CD4-positive, alpha-beta T cell treated with Interferon alpha-2 for 1 hour (primary cell): ENCODE measurements around the gene AKIRIN2.
A peak's percentile ranks its signal among the peaks of the same experiment; 100 is the strongest.
"Not testable (repeated sequence)": the region's sequence is repeated elsewhere in the genome, so short reads cannot be mapped to it uniquely, and the experiment has no call there.

Experiments used
- DNase-seq, 2 donors: peaks; one replicate each; pipeline ENCODE4 v3.0.0-alpha.2; 2020 to 2022

Gene AKIRIN2

DNA sequence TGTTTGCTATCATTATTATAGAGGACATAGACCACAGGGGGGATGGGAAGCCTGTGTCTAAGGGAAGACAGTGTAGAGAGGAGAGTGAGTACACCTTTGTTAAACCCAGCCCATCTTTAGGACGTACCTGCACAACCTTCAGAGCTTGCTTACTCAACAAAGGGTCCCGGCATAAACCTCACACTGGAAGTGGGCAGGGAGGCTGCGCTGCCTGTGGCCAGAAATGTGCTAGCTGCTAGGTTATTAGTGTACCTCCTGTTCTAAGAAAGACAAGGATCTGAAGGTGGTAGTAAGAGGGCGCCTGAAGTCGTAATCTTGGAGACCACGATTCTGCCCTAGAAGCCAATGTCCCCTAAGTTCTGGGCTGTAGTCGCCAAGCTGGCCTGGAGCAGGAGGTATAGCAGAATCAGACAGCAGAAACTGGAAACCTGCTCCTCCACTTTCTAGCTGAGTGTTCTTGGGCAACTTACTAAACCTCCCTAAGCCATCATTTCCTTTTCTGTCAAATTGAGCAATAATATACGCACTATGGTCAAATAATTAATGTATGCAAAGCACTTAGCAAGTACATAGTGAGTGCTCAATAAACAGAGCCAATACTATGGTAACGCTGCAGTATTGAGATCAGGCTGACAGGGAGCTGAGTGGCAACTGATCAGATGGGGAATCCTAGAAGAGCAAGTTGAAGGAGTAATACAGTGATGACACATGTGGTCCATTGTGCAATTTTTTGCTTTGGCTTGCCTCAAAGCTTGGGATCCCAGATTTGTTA is 16.8 kb upstream of the AKIRIN2 start:
- peak; percentile 39 to 58 for DNase-seq

DNA sequence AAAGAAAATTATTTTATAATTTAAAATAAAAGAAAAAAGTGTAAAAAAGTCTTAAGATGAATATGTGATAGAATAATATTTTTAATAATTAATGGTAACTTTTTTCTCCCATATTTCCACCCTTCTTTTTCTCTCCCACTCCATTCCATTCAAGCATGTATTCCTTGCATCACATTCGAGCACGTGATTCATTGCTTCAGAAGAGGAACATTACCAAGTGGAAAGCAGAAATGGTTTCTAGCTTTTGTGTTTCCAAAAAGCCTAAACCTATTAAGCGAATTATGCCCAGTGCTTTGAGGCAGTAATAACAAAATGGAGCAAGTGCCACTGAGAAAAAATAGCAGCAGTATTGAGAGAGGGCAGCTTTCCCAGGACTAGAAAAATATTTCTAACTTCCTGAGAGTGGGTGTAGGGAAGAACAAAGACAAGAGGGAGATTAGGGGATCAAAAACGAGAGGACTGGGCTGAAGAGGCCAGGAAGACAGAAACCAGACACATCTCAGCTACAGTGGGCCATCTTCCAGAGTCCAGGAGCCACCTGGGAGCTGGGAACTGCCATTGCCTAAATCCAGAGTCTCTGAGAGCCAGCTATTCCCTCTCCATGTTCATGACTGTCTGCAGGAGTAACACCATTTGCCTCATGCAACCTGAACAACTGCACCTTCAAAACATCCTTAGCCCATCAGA is 15.0 kb upstream of the AKIRIN2 start:
- no peak for DNase-seq

DNA sequence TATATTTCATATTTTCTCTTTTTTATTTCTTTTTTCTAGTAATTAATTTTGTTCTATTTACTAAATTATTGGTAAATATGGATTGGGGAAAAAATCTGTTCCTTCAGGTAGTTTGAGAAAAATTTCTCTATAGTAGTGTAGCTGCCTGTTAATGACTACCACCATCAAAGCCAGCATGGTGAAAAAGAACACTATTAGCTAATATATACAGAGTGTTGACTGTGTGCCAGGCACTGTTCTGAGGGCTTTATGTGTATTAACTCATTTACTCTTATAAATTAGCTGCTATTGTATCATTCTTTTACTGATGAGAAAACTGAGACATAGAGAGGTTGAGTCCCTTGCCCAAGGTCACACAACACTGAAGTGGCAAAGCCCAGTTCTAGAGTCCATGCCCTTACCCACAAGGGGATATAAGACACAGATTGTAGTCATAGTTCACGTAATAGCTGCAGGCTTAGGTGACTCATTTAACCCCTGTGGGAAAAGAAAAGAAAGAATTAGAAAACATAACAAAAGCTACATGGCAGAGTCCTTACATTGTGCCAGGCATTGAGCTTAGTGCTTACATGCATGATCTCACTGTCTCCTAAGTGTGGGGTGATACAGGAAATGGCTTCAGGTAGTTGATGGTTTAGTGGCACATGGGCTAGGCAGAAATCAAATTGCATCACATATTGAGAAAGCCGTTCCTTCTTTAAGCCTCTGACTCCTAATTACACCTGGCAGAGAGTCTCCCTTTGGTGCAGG is 12.2 kb upstream of the AKIRIN2 start:
- no peak for DNase-seq

DNA sequence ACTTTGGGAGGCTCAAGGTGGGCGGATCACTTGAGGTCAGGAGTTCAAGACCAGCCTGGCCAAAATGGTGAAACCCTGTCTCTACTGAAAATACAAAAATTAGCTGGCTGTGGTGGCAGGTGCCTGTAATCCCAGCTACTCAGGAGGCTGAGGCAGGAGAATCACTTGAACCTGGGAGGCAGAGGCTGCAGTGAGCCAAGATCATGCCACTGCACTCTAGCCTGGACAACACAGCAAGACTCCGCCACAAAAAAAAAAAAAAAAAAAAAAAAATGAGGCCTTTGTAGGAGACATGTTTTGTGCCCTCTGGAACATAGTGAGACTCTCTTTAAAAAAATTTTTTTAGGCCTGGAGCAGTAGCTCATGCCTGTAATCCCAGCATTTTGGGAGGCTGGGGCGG is 10.7 kb upstream of the AKIRIN2 start:
- not testable (repeated sequence) for DNase-seq

DNA sequence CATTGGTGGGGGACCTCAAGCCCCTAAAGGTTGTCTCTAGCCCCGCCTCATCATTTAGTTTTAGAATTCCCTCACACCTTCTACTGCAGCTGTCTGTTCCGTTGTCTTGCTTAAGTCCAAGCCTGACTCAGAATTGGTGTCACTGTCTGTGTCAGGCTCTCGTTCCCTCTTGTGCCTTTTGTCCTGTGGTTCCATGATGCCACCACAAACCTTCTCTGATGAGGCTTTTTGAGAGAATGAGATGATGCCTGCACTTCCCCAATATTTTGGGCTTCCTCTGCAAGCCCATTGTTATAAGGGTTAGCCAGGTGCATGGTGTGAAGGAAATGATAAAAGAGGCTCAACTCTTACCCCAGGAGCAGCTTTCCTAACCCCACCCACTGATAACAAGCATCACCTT is 8.1 kb upstream of the AKIRIN2 start:
- no peak for DNase-seq

DNA sequence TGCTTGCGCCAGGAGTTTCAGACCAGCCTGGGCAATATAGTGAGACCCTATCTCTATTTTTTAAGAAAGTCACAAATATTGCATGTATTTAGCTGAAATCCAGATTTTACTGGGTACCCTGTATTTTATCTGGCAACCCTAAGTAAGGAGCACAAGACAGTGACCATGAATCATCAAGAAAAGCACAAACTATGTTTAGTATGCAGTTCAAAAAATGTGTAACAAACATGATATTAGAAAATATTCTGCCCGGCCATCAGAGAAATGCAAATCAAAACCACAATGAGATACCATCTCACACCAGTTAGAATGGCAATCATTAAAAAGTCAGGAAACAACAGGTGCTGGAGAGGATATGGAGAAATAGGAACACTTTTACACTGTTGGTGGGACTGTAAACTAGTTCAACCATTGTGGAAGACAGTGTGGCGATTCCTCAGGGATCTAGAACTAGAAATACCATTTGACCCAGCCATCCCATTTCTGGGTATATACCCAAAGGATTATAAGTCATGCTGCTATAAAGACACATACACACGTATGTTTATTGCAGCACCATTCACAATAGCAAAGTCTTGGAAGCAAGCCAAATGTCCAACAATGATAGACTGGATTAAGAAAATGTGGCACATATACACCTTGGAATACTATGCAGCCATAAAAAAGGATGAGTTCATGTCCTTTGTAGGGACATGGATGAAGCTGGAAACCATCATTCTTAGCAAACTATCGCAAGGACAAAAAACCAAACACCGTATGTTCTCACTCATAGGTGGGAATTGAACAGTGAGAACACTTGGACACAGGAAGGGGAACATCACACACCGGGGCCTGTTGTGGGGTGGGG is 6.8 kb upstream of the AKIRIN2 start:
- DNase-seq = not testable (repeated sequence)

DNA sequence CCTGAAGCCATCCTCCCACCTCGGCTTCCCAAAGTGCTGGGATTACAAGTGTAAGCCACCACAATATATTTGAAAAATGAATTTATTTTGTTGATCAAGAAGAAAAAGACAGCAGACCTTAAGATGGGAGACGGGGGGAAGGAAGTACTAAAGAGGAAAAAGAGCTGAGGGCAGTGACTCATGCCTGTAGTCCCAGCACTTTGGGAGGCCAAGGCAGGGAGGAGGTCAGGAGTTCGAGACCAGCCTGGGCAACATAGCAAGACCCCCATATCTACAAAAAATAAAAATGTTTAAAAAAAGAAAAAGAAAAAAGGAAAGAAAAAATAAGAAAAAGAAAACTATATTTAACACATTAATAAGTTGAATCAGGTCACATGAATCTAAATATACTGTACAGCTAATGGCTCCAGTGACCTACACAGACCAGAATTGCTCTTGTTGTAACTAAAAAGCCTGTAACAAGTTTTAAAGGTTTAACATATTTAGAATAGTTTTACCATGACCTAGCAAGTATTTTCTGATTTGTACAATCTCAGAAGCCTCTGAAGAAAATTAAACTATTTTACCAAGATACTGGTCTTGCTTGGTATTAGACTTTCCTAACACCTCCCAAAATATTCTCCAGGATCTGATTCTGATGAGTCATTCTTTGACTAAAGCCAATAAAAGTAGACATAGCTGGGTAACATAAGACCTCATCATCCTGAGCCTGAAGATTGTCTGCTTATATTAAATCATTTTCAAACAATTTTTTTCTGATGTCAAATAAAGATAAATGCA is 4.3 kb upstream of the AKIRIN2 start:
- DNase-seq = no peak

DNA sequence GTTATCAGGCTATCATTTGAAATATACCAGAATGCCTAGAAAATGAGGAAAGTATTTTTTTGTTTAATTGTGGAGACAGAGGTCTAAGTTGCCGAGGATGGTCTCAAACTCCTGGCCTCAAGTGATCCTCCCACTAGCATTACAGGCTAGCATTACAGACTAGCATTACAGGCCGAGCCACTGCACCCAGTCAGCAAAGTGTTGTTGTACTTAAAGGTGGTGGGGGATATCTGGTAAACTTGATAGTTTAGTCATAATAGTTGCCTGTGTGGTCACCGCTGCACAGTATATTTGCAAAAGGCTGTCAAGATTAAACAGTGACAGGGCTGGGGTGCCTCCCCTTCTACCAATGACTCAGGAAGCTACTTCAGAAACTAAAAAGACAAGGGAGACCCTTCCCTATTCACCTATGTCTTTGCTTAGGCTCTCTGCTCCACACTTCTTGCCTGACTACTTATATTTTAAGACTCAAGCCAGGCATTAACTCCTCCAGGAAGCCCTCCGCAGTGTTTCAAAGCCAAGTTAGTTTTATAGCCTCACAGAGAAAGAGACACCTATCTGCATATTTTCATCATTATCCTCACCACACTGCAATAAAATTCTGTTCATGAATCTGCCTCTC is 3.1 kb upstream of the AKIRIN2 start:
- DNase-seq = no peak

DNA sequence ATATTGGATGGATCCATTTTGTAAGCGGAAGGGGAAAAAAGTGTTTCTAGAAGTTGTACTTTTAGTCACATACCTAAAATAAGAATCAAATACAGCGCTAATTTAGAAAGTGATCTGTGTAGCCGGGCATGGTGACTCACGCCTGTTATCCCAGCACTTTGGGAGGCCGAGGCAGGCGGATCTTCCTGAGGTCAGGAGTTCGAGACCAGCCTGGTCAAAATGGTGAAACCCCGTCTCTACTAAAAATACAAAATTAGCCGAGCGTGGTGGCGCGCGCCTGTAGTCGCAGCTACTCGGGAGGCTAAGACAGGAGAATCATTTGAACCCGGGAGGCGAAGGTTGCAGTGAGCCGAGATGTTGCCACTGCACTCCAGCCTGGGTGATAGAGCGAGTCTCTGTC is 1.0 kb upstream of the AKIRIN2 start:
- DNase-seq = not testable (repeated sequence)

DNA sequence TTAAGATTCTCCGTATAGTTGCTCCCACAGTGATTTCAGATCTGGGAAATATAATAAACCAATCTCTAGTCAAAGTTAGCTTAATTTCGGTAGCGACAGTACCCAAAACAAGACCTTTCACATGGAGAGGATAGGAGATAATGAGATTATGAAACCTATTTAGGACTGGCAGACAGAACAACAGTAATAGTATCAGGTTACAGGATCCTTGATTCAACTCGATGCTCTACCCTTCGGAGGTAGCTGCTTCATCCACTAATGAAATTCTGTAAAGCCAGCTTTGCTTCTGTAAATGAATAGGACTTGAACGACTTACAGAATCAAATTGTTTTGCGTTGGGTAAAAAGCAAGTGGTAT is 534 bp upstream of the AKIRIN2 start:
- no peak for DNase-seq

DNA sequence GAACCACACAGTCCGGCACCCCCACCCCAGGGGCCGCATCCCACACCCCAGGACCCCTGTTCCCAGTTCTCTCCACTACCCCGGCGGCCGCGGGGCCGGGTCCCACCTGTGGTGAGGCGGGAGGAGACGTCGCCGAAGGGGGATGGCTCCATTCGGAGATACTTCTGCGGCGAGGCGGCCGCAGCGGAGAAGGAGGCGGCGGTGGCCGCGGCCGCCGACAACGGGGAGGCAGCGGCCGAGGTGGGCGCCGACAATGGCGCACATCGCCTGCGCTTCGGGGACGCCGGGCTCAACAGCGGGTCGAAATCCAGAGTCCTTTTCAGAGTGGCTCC is 723 bp downstream of the AKIRIN2 start:
- no peak for DNase-seq

DNA sequence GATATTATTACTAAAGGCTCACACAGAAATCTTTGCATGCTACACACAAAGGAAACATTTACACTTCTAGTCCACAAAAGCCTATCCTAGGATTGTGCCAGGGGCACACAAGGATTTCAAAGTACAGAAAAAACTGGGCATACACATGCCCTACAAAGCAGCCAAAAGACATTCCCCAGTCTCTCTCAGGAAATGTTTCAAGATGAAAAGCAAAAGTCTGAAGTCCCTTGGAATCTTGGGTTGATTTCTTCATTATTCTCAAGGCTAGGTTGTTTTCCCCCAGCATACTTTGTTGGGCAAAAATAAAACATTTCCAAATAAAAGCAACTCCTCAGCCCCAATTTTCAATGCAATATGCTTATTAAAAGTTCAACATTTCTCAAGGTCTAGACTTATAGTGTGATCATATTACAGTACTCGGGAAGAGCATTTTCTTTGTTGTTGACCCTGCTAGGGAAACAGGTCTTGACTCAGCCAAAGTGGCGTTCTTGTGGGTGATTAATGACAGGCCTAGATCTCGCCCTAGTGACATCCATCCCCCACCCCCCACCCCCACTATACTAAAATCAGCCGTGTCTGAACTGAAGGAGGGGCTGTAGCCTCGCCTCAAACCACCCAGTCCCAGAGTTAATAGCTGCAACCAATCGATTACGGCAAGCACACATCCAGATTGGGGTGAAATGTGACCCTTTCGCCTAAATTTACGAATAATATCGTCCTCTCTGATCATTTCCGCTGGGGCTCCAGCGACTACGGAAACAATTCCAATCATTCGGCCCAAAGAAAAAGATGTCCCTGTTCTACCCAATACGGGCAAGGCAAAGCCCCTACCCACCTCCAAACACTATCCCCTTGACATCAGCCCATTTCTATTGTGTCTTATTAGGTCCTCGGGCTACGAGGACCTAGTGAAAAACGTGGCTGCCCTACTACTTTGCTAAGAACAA is 1.4 kb downstream of the AKIRIN2 start:
- peak; percentile 41 to 60 for DNase-seq

DNA sequence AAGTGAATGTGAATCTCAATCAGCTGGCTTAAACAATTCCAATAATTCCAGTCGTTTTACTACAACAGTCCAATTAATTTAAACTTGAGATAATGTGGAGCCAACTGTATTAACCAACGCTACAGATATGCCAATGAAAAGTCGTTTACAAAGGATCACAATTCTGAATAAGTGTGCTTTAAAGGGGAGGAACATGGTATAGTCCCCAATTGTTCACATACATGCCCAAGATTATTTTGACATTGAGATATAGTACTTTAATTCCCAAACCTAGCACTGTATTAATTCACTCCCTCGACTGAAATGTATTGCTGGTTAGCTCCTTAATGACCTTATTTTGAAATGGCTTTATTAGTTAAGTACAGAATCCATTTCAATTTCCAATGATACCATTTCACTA is 2.5 kb downstream of the AKIRIN2 start:
- no peak for DNase-seq

DNA sequence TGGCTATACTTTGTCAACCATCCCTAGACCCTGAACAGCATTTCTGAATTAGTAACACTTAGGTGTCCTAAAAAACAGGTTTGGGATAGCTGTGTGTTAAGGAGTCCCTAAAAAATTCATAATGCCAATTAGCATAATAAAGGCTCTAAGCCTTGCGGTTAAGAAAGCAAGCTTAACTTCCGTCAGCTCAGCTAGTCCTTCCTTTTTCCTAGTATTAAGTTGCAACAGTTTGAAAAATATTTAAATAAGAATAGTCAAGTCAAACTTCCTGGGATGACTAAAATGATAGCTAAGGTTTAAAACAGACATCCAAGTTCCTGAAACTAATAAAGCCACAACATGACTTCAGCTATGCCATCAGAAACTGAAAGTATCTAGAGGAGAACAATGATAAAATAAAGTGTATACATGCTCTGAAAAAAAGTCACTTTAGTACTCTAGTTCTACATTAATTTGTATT is 3.5 kb downstream of the AKIRIN2 start:
- peak in 1 of 2 donors; percentile 42 for DNase-seq

DNA sequence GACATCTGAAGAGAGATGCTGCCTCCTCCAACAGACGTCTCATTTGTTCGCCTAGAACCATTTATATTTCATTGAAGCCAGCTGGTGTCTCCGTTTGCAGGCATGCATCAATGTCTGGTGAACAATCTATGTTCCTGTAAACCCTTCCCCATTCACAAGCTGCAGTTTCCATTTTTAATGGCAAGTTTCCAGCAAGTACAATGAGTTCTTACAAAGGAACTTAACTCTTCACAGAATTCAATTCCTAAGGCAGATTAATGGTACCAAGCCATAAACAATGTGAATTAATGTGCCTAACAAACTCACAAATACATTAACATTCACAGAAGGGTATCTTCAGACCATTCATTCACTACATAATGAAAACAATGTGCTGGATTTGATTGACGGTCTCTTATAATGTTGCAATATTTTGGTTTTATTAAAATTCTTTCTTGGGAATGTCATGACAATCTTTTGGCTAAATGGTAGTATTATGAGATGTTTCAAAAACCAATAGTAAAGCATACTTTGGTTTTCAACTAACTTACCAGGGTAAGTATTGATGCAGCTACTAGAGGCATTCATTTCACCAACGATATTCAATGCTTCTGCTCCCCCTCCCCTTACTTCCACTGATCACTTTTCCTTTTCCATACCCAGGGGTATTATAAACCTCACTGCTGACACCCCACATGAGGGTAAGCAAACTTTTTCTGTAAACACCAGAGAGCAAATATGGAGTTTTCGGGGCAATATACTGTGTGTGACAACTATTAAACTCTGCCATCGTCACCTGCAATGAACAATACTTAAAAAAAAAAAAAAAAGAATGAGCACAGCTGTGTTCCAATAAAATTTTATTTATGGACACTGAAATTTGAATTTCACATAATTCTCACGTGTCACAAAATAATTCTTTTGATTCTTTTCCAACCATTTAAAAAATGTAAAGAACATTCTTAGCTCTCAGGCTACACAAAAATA is 4.2 kb downstream of the AKIRIN2 start:
- no peak for DNase-seq

DNA sequence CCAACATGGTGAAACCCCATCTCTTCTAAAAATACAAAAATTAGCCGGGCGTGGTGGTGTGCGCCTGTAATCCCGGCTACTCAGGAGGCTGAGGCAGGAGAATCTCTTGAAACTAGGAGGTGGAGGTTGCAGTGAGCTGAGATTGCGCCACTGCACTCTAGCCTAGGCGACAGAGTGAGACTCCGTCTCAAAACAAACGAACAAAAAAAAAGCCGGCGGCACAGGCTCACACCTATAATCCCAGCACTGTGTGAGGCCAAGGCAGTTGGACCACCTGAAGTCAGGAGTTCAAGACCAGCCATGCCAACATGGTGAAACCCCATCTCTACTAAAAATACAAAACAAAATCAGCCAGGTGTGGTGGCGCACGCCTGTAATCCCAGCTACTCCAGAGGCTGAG is 5.2 kb downstream of the AKIRIN2 start:
- not testable (repeated sequence) for DNase-seq

DNA sequence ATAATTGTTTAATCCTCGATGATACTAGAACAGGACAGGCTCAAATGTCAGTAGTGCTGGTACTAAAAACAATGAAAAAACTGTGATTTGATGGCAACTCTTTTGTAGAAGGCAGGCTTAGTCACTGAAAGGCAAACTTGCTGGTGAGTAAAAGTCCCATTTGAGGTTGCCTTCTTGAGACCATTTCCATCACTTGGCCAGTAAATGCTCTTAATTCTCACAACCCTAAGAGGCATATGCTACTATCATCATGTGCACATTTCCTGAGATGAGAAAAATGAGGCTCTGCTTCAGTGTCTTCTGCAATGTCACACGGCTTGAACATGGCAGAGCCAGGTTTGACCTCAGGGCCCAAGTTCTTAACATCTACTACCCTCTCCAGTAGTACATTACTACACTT is 9.9 kb downstream of the AKIRIN2 start:
- no peak for DNase-seq

DNA sequence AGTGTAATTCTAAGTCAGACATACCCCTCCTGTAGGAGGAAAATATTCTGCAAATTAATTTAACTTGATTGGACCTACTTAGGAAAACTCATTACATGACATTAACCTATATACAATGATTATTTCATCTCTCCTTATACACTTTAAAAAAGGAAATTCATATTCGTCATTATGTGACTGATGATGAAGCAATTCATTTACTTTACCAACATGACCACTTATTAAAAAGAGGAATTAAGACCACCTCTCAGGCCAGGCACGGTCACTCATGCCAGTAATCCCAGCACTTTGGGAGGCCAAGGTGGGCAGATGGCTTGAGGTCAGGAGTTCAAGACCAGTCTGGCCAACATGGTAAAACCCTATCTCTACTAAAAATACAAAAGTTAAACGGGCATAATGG is 11.6 kb downstream of the AKIRIN2 start:
- no peak for DNase-seq

DNA sequence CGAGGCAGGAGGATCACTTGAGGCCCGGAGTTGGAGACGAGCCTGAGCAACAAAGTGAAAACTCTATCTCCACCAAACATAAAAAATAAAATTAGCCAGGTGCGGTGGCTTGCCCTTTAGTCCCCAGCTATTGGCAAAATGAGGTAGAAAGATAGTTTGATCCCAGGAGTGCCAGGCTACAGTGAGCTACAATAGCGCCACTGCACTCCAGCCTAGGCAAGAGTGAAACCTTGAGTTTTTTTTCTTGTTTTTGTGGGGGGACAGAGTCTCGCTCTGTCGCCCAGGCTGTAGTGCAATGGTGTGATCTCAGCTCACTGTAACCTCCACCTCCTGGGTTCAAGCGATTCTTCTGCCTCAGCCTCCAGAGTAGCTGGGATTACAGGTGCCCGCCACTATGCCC is 14.1 kb downstream of the AKIRIN2 start:
- not testable (repeated sequence) for DNase-seq
